ENCODE results near the gene GSK3A.

The GSK3A gene

DNA sequence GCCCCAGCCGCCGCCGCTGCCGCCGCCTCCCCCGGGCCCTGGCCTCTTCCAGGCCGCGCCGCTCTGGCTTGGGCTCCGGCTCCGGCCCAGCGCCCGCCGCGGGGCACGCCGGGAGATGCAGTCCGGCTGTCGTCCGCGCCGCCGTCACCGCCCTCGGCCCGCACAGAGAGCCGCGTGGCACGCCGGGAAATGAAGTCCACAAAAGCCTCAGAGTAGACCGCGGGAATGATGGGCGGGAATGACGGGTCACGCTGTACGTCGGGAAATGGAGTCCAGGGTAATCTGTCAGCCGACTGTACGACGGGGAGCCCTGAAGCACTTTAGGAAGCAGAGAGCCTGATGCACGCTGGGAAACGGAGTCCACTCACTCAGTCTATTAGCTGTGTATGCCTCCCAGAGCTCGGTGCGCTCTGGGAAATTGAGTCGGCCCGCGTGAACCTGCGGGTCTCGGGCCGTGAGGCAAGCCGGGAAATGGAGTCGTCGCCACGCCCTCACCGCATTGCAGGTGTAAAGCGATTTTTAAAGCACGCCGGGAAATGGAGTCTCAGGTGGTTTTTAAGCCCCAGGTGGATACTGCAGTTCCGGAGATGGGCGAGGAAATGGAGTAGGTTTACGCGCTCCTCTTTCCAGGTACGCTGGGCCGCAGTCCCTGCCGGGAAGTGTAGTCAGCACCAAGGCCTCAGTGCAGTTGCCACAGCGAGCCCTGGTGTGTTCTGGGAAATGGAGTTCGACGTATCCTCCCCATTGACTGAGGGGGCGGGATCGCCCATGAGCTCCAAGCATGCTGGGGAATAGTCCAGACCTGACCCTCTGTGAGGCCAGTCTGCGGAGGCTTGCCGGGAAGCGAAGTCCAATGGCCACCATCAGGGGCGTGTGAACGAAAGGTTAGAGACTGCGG is at the start of gene GSK3A:
Gene GSK3A, minus strand, starts transcription at position 91 of the 898 bp plus-strand sequence. CDS start 137 bp downstream, outside the sequence.
- DNase-seq (ENCODE audit: low read depth): peak; percentile 89

DNA sequence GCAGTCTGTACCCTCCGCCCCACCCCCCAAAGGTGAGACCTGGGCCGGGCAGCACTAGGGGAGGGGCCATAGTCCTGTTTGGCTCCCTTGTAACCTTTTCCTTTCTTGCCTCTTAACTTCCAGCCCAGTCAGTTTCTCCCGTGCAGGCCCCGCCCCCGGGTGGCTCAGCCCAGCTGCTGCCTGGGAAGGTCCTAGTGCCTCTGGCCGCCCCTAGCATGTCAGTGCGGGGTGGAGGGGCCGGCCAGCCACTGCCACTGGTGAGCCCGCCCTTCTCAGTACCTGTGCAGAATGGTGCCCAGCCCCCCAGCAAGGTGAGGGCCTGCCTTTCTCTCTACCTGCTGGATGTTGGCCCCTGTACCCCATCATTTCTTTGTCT is 49.0 kb upstream of the GSK3A start:
- DNase-seq (ENCODE audit: low read depth): no peak

DNA sequence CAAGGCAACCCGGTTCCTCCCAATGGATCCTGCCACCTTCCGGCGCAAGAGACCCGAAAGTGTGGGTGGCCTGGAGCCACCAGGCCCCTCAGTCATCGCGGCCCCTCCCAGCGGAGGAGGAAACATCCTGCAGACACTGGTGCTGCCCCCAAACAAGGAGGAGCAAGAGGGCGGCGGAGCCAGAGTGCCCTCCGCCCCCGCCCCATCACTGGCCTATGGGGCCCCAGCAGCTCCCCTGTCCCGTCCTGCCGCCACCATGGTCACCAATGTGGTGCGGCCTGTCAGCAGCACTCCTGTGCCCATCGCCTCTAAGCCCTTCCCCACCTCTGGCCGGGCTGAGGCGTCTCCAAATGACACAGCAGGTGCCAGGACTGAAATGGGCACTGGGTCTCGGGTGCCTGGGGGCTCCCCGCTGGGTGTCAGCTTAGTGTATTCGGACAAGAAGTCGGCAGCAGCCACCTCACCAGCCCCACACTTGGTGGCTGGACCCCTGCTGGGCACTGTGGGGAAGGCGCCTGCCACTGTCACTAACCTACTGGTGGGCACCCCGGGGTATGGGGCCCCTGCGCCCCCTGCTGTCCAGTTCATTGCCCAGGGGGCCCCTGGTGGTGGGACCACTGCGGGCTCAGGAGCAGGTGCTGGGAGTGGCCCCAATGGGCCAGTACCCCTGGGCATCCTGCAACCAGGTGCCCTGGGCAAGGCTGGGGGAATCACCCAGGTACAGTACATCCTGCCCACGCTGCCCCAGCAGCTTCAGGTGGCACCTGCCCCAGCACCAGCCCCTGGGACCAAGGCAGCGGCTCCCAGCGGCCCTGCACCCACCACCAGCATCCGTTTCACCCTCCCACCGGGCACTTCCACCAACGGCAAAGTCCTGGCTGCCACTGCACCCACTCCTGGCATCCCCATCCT is 48.4 kb upstream of the GSK3A start:
- DNase-seq (ENCODE audit: low read depth): no peak

DNA sequence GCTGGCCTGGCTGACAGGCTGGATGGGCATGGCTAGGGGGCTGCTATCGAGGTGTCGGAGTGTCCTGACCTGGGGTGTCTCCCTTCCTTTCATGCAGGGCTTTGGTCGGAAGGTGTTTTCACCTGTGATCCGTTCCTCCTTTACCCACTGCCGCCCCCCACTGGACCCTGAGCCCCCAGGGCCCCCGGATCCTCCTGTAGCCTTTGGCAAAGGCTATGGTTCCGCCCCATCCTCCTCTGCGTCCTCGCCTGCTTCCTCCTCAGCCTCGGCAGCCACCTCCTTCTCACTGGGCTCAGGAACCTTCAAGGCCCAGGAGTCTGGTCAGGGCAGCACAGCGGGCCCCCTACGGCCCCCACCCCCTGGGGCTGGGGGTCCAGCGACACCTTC is 47.7 kb upstream of the GSK3A start:
- no peak for DNase-seq (ENCODE audit: low read depth)

DNA sequence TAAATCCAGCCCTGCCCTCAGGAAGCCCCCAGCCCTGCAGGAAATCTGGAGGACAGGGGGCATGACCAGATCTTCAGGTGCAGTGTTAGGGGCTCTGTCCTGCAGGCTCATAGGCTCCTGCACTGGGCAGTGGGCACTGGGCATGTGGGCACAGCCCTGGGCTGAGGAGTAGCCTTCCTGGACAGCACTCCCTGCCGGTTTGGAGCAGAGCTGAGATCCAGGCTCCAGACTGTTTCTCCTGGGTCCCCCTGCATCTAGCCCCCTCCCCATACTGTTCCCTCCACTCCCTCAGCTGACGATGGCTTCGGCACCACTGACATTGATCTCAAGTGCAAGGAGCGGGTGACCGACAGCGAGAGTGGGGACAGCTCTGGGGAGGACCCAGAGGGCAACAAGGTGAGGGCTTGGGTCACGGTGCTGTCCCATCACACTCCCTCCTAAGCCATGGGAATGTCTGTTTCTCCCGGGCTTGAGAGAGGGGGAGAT is 47.2 kb upstream of the GSK3A start:
- DNase-seq (ENCODE audit: low read depth): no peak

DNA sequence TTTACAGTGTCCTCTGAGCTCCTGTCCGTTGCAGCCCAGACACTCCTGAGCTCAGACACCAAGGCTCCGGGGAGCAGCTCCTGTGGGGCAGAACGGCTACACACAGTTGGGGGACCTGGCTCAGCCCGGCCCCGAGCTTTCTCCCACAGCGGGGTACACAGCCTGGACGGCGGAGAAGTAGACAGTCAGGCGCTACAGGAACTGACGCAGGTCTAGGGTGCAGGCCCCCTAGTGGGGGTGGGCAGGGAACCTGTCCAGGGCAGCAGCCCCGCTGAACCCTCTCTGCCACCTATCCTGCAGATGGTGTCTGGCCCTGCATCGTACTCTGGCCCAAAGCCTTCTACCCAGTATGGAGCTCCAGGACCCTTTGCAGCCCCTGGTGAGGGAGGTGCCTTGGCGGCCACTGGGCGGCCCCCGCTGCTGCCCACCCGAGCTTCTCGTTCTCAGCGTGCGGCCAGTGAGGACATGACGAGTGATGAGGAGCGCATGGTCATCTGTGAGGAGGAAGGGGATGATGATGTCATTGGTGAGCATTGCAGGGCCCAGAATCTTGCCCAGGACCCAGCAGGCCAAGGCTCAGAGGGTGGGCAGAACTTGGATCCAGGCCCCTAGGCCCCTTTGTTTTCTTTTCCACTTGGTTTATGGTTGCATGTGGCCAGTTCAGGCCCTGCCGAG is 46.6 kb upstream of the GSK3A start:
- no peak for DNase-seq (ENCODE audit: low read depth)

DNA sequence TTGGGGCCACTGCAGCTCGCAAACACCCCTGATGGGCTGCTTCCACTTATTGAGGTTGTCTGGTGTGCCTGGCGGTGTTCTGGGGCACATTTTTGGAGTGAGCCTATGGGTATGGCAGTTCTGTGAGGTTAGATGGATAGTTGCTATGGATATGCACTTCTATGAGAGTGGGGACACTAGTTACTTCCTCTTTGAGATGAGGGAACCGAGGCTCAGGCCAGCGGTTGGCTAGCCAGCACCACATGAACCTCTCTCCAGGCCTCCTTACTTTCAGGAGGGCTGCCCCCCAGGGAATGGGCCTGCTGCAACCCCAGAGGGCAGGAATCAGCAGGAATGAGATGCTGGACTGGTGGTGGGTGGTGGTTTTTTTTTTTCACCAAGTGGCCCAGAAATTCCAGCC is 46.0 kb upstream of the GSK3A start:
- DNase-seq (ENCODE audit: low read depth): no peak

DNA sequence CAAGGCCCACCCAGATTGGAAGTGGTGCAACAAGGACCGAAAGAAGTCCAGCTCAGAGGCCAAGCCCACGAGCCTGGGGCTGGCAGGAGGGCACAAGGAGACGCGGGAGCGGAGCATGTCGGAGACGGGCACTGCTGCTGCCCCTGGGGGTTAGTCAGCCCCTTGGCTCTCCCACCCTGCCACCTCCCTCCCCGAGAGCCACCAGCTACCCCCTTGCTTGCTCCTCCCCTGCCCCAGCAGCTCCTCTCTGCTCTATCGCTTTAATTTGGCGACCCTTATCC is 45.4 kb upstream of the GSK3A start:
- DNase-seq (ENCODE audit: low read depth): no peak

DNA sequence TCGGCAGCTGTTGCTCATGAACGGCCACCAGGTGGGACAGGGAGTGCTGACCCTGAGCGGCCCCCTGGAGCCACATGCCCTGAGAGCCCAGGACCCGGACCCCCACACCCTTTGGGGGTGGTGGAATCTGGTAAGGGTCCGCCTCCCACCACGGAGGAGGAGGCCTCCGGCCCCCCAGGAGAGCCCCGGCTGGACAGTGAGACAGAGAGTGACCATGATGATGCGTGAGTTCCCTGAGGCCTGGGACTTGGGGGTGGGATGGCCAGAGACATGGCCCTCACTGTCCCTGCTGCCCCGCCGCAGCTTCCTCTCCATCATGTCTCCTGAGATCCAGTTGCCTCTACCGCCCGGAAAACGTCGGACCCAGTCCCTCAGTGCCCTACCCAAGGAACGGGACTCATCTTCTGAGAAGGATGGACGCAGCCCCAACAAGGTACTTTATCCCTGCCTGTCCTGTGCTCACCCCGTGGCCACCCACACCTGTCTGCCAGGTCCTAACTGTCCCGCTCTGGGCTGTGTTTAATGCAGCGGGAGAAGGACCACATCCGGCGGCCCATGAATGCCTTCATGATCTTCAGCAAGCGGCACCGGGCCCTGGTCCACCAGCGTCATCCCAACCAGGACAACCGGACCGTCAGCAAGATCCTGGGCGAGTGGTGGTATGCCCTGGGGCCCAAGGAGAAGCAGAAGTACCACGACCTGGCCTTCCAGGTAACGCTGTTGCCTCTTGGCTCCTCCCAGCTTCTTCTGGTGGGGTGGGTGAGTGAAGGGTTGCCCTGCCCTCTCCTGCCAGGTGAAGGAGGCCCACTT is 44.8 kb upstream of the GSK3A start:
- DNase-seq (ENCODE audit: low read depth): no peak

DNA sequence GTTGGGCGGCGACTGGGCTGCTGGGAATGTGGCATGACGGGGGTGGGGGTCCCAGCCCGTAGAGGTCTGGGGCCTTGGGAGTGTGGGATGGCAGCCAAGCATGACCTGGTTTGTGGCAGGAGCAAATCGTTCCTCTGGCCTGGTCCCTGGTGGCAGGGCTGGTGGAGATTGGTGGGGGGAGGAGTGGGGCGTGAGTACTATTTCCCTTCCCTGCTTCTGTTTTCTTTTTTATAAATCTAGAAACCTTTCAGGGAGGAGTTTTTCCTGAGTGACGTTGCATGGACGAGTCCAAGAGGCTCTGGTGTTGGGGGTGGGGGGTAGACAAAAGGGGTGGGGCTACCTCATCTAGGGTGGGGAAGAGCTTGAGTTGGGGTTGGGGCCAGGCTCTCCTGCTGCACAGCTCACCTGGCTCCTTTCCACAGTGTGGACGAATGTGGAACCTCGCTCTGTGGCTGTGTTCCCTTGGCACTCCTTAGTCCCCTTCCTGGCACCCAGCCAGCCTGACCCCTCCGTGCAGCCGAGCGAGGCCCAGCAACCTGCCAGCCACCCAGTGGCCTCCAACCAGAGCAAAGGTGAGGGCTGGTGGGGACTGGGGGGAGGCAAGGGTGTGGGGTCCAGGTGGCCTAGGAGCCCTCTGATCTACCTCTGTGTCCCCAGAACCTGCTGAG is 44.1 kb upstream of the GSK3A start:
- DNase-seq (ENCODE audit: low read depth): no peak

DNA sequence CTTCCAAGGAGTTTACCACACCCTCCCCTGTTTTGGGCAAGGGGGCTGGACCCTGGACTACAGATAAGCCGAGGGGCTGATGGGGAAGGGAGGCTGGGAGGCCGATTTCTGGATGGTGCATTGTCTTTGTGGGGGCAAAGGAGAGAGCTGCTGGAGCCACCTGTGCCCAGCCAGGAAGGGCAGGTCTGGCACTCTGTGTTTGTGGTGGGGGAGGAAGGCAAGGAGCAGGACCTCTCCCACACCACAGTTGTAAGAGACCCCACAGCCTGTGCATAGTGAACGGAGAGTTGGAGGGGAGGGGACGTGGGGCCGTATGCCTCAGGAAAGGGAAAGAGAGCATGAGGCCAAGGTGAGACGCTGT is 43.6 kb upstream of the GSK3A start:
- no peak for DNase-seq (ENCODE audit: low read depth)

DNA sequence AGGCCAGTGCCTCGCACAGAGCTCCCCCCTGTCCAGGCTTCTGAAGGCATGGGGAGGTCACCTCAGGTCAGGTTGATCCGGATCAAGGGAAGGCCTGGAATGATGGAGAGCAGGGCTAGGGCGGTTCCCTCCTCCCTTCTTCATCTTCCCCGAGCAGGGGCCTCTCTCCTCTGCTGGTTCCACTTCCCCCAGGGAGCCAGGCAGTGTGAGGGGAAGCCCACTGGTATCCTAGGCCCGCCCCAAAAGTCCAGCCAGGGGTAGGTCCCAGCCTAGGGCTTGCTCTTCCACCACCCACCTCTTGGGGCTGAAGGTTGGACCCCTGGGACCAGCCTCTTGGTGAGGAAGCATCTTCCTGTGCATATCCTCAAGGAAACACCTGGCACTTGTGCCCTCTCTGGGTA is 43.1 kb upstream of the GSK3A start:
- no peak for DNase-seq (ENCODE audit: low read depth)

DNA sequence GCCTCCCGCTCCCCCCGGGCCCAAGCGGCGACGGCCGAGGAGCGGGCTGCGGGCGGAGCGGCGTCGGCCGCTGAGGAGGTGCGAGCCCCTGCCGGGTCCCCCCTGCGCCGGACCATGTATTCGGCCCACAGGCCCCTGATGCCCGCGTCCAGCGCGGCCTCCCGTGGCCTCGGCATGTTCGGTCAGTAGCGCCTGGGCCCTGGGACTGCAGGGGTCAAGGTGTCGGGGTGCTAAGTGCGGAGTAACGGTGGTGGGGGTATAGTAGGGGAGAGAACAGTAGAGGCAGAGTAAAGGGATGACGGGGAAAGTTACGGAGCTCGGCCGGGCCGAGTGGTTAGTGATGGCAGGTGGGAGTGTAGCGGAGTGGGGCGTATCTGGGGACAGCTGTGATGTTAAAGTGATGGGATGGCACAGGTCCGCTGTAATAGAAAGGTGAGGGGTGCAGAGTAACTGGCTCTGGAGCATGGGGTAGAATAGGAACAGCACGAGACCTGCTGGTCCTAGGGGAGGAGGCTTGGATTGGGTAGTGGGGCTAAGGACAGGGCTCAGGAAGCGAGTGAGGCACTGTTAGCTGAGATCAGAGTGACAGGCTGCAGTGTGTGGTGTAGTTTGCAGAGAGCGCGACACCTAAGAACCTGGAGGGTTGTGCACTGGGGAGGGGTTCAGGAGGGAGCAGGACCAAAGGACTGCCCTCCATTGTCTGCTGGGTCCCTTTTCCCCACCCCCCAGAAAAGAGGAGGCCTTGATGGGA is 42.4 kb upstream of the GSK3A start:
- DNase-seq (ENCODE audit: low read depth): no peak

DNA sequence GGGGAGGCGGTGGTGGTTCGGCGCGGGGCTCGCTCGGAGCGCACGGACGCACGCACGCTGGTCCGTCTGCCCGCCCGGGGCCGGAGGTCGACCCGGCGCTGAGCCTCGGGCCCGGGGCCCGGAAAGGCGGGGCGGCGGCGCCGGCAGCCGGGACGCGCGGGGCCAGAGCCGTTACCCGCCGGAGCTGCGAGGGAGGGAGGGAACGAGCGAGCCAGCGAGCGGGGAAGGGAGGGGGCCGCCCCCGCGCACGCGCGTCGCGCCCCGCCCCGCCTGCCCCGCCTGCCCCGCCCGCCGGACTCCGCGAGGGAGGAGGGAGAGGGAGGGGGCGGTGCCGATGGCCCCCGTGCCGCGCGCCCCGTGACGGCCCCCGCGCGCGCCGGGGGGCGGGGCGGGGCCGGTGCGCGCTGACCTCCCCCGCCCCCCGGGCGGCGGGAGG is 41.7 kb upstream of the GSK3A start:
- DNase-seq (ENCODE audit: low read depth): peak; percentile 56

DNA sequence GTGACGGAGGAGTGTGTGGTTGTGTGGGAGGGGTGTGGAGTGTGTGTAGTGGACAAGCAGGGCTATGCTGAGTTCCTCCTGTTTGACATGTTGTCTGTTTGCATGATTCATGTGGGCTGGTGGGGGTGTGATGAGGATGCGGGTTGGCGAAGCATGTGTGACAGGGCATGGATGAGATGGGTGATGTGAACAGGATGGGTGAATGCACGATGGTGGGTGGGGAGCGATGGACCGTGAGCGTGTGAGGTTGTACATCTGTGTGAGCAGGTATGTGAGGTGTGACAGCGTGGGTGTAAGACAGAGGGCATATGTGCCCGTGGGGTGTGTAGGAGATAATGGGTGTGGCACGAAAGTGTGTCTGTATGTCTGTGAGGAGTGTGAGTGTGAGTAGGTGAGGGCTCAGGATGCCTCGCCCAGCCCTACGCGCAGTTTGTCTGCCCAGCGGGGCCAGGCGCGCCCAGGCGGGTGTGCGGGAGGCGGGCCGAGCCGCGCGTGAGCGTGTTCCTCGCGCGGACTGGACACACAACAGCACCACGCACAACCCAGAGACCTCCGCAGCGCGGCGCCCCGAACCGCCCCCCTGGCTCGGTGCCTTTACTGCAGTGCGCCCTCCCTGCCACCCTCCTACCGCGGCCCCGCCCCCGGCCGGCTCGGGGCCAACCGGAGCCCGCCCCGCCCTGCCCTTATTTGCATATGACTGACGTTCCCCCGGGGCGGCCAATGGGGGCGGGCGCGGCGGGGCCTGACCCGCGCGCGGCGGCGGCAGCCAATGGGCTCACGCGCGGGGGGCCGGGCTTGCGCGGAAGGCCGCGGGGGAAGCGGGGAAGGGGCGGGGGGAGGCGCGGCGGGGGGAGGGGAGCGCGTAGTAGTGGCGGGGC is 41.0 kb upstream of the GSK3A start:
- peak; percentile 87 for DNase-seq (ENCODE audit: low read depth)

DNA sequence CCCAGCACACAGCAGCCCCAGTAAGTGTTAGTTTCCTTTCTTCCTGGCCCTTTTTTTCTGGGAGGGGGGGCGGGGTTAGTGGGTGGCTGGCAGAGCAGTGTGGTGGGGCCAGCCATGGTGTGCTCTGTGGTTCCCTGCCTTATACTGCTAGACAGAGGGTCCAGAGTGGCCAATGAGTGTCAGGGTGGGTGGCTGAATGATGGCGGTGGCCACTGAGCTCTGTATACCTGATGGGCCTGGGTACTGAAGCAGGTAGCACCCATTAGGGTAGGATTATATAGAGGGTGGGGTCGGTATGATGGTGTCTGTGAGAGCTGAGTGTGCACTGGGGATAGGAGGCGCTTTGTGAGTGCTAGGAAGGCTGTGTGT is 40.4 kb upstream of the GSK3A start:
- no peak for DNase-seq (ENCODE audit: low read depth)

DNA sequence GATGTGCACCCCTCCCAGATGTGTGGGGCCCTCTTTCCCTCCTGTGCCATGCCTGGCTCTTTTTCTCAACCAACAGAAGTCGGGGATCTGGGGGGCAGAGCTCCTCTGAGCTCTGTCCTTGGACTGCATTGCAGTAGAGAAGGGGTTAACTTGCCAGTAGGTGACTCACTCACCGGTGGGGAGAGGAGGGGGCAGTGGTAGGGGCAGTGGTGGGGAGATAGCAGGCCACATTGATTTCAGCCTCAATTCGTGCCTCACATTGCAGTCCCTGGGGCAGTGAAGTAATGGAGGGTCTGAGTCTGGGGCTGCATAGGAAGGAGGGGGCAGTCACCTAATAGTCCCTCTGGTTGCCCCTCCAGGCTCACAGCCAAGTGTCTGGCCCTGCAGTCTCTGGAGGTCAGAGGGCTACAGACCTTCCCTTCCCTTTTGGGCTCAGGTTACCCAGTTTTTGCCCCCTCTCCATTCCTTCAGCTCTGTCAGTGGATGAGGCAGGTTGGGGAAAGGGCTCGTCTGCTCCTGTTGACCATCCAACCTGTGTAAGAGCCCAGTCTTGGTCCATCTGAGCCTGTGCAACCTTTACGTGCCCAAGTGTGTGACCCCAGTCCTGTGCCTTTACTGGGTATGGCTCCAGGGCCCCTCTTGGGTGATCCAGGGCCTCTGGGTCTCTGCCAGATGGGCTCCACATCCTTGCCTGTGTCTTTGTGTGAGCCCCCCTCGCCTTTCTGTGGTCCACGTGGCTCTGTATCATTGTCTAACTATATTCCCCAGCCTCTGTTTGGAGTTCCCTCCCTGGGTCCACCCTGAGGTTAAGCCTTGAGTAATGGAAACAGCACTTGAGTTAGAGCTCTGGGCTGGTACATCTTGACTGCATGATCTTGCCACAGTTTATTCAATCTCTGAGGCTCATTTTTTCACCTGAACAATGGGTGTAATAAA is 39.7 kb upstream of the GSK3A start:
- no peak for DNase-seq (ENCODE audit: low read depth)

DNA sequence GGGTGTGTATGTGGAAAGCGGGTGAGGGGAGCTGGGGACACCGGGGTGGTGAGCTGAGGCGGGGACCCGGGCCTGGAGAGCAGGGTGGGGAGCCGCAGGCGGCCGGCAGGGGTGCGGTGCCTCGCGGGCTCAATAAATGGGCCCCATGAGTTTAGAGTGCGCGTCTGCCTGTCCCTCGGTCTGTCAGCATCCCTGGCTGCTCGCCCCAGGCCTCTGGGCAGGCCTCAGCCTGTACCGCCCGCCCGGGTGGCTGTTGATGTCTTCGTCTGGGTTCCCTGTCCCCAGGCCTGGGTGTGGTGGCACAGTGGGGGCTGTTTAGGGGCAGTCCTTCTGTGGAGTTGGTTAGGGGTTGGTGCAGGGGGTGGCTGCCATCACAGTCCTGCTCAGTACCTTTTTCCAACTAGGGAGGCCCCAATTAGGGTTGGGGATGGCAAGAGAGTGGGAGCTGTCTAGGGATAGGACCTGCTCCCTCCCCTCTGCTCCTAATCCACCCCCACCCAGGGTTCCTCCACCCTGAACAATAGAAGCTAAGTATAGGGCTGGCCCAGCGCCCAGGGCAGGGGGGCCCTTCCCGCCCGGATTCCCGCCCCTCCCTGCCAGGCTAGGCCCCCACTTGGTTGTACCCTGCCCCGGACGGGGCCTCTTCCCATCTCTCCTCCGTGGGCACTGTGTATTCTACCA is 38.9 kb upstream of the GSK3A start:
- DNase-seq (ENCODE audit: low read depth): no peak
